Panc1 (cell line): ENCODE results near the gene SLC9B2. TPM values are rescaled to one million over a fixed set of nuclear protein-coding genes. Genes with fewer than 3 reads are reported as not detected.

Experiments
- ATAC-seq: fragments of 200-7000 bp; cut with Tn5 transposase; 2 replicates; pipeline ENCODE4 v1.9.1; 2020; ENCODE audit warnings: mild to moderate bottlenecking, moderate library complexity
- BruUV-seq: library from RNA; stranded (reverse); fragments of 400-500 nt; replicated peaks from 2 replicates; lab custom pipeline; 2021; lab: Mats Ljungman, UMichigan
- CTCF ChIA-PET: fragments of 300-600 bp; sonication (Branson Sonifier 250); formaldehyde crosslinking; loops from one replicate; lab custom pipeline; 2022; ENCODE audit warnings: antibody characterized with exemption; lab: Charles Lee
- POLR2A ChIA-PET: fragments of 300-600 bp; sonication (Branson Sonifier 250); formaldehyde crosslinking; loops from one replicate; lab custom pipeline; 2022; ENCODE audit warnings: antibody characterized with exemption; lab: Charles Lee
- DNase-seq: peaks from one replicate; pipeline ENCODE4 v3.0.0-alpha.2; 2010; ENCODE audit warnings: low read depth, low spot score
- H3K27ac ChIP-seq: 2 replicates; pipeline ENCODE4 v1.5.1; 2011; ENCODE audit warnings: mild to moderate bottlenecking, low read length, inconsistent platforms
- H3K27me3 ChIP-seq: fragments of 200-500 bp; sonication (Bioruptor generic); 2 replicates; pipeline ENCODE4 v1.6.0; 2014; ENCODE audit warnings: low read length, inconsistent platforms; ENCODE audit not compliant: control insufficient read depth, insufficient read depth
- H3K36me3 ChIP-seq: fragments of 200-500 bp; sonication (Bioruptor generic); 2 replicates; pipeline ENCODE4 v1.5.1; 2014; ENCODE audit warnings: inconsistent platforms, mild to moderate bottlenecking, low read length, moderate library complexity; ENCODE audit not compliant: control insufficient read depth, insufficient read depth
- H3K4me1 ChIP-seq: 2 replicates; pipeline ENCODE4 v1.5.1; 2011; ENCODE audit warnings: inconsistent platforms, mild to moderate bottlenecking, low read length, moderate library complexity; ENCODE audit not compliant: control insufficient read depth, insufficient read depth
- H3K4me3 ChIP-seq, 2 experiments: 2 replicates each; pipeline ENCODE4 v1.5.1; 2011 to 2012; ENCODE audit warnings: low read depth in 2 of 2, low read length in 2 of 2, mild to moderate bottlenecking in 2 of 2, inconsistent platforms in 1 of 2, moderate library complexity in 1 of 2
- H3K9me3 ChIP-seq: fragments of 200-500 bp; sonication (Bioruptor generic); 2 replicates; pipeline ENCODE4 v1.5.1; 2014; ENCODE audit warnings: low read depth, mild to moderate bottlenecking, inconsistent platforms, low read length, moderate library complexity; ENCODE audit not compliant: control insufficient read depth, insufficient read depth
- POLR2AphosphoS5 ChIP-seq: IDR thresholded peaks from 2 replicates; pipeline ENCODE4 v1.6.1; 2012; ENCODE audit warnings: mild to moderate bottlenecking, low read depth, low read length, moderate library complexity
- SIN3A ChIP-seq: IDR thresholded peaks from 2 replicates; pipeline ENCODE4 v1.6.1; 2012; ENCODE audit warnings: low read depth, mild to moderate bottlenecking, low read length, moderate library complexity, borderline replicate concordance; ENCODE audit not compliant: insufficient read depth
- TCF7L2 ChIP-seq: IDR thresholded peaks from 2 replicates; pipeline ENCODE4 v1.6.1; 2011; ENCODE audit warnings: mild to moderate bottlenecking, low read depth, low read length, inconsistent platforms
- in situ Hi-C: cut with HindIII; loops from 2 replicates; pipeline ENCODE4 v1.10.0; 2016; ENCODE audit warnings: low sequenced_read_pairs, low pct_unique_long_range_greater_than_20kb
- intact Hi-C: fragments of 100-400 bp; cut with micrococcal nuclease; formaldehyde crosslinking; loops from one replicate; pipeline ENCODE4 v1.10.0; 2022; ENCODE audit not compliant: unreplicated experiment
- total RNA-seq: library from RNA; stranded (reverse); gene quantifications from one replicate; pipeline ENCODE4 v1.2.1, GENCODE V29; 2021; ENCODE audit not compliant: unreplicated experiment
- TF ChIP-seq, protein P1 (sequence below), 2 experiments: IDR thresholded peaks; 2 replicates each; pipeline ENCODE4 v1.6.1; 2011 to 2012; ENCODE audit warnings: low read depth in 2 of 2, control low read depth in 1 of 2, low read length in 1 of 2, mild to moderate bottlenecking in 1 of 2, moderate library complexity in 1 of 2; ENCODE audit not compliant: insufficient read depth in 1 of 2
- TF ChIP-seq, protein P2 (sequence below): fragments of 450-650 bp; IDR thresholded peaks from 2 replicates; pipeline ENCODE4 v1.5.1; 2017; ENCODE audit warnings: mild to moderate bottlenecking

The SLC9B2 gene
- total RNA-seq, 1 experiment from 2014 or later, result 14.6 TPM

DNA sequence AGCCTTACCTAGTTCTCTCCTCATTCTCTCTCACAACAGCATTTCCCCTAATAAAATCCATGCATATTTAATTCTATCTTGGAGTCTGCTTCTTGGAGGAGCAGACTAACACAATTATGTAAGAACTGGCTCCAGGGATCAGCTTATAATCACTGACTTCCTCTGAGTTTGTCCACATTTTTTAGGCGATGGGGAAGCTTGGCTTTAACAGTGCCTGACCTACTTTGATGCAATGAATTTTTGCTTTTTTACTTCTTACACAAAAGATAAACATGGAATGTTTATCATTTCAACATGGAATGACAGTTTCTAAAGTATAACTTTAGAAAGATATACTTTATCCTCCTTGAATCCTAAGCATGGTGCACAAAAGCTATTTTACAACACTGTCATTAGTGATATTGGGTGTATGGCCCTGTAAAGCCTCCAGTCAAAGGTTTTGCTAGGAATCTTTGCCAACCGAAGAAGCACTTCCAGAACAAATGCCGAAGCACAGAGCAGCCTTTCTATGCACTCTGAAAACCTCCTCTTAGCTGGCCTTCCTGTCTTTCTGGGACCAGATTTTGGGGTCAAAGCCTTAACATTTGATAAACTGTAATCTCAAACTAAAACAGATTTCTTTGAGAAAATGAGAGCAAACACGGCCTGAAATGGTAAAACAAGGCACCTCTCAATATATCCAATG lies 22.3 kb upstream of the SLC9B2 start:
- H3K9me3 ChIP-seq, result no peaks in the 10 kb centered on the region
- ChIA-PET POLR2A (no interaction called here), CTCF (interaction anchor here (1.1 kb wide), 1 partner anchor 478 kb away, joined by 3 read pairs; no protein-coding TSS in a partner anchor)
- H3K27ac ChIP-seq, result peak overlapping the region; percentile 54; the same call in 1 of the 2 replicates
- no peak for TF ChIP-seq POLR2AphosphoS5
- no peak for TF ChIP-seq SIN3A
- intact Hi-C loops (loop anchor here (5.0 to 10.0 kb wide), 2 partner anchors 477 to 674 kb away; no protein-coding TSS in a partner anchor), in situ Hi-C loops (no loop called here)
- no peaks in the 10 kb centered on the region; the same call in 1 of the 2 replicates for H3K4me1 ChIP-seq
- DNase-seq (no peak), ATAC-seq (no peak)
- no peaks in the 10 kb centered on the region for H3K27me3 ChIP-seq
- H3K4me3 ChIP-seq, result peak overlapping the region in 1 of 2 experiments; percentile 35; a peak in 2 of 4 replicates
- H3K36me3 ChIP-seq, result no peaks in the 10 kb centered on the region
- BruUV-seq, result no TSS peak

DNA sequence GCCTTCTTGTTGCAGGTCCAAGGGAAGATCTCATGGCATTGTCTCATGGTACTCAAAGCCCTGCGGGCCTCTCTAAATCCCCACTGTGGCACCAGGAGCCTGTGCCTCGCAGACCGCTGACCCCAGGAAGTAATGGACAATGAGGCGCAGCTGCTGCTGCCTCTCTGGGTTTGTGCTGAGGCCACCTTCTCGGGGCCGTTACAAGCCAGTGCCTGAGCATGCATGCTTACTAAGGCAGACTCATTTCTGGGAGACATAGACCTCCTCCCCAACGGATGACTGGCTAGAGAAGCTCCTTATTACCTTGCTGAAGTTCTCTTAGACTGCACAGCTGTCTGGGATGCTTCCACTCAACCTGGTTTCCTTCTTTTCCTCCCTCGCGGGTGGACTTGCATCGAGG lies 21.8 kb upstream of the SLC9B2 start:
- intact Hi-C loops (loop anchor here (5.0 to 10.0 kb wide), 2 partner anchors 476 to 674 kb away; no protein-coding TSS in a partner anchor), in situ Hi-C loops (no loop called here)
- ATAC-seq, result no peak
- Histone ChIP-seq H3K27ac (no peak overlapping the region), H3K4me3 (no peak overlapping the region), H3K4me1 (no peaks in the 10 kb centered on the region; the same call in 1 of the 2 replicates), H3K36me3 (no peaks in the 10 kb centered on the region), H3K9me3 (no peaks in the 10 kb centered on the region), H3K27me3 (no peaks in the 10 kb centered on the region)
- ChIA-PET CTCF (no interaction called here), POLR2A (no interaction called here)
- no peak for DNase-seq
- no TSS peak for BruUV-seq
- TF ChIP-seq, protein P1, sequence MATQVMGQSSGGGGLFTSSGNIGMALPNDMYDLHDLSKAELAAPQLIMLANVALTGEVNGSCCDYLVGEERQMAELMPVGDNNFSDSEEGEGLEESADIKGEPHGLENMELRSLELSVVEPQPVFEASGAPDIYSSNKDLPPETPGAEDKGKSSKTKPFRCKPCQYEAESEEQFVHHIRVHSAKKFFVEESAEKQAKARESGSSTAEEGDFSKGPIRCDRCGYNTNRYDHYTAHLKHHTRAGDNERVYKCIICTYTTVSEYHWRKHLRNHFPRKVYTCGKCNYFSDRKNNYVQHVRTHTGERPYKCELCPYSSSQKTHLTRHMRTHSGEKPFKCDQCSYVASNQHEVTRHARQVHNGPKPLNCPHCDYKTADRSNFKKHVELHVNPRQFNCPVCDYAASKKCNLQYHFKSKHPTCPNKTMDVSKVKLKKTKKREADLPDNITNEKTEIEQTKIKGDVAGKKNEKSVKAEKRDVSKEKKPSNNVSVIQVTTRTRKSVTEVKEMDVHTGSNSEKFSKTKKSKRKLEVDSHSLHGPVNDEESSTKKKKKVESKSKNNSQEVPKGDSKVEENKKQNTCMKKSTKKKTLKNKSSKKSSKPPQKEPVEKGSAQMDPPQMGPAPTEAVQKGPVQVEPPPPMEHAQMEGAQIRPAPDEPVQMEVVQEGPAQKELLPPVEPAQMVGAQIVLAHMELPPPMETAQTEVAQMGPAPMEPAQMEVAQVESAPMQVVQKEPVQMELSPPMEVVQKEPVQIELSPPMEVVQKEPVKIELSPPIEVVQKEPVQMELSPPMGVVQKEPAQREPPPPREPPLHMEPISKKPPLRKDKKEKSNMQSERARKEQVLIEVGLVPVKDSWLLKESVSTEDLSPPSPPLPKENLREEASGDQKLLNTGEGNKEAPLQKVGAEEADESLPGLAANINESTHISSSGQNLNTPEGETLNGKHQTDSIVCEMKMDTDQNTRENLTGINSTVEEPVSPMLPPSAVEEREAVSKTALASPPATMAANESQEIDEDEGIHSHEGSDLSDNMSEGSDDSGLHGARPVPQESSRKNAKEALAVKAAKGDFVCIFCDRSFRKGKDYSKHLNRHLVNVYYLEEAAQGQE (IDR thresholded peaks at IDR 0.05; ENCODE audit: insufficient read depth in 1 of 2, low read depth in 2 of 2, low read length in 1 of 2), result no peak
- TF ChIP-seq, protein P2, sequence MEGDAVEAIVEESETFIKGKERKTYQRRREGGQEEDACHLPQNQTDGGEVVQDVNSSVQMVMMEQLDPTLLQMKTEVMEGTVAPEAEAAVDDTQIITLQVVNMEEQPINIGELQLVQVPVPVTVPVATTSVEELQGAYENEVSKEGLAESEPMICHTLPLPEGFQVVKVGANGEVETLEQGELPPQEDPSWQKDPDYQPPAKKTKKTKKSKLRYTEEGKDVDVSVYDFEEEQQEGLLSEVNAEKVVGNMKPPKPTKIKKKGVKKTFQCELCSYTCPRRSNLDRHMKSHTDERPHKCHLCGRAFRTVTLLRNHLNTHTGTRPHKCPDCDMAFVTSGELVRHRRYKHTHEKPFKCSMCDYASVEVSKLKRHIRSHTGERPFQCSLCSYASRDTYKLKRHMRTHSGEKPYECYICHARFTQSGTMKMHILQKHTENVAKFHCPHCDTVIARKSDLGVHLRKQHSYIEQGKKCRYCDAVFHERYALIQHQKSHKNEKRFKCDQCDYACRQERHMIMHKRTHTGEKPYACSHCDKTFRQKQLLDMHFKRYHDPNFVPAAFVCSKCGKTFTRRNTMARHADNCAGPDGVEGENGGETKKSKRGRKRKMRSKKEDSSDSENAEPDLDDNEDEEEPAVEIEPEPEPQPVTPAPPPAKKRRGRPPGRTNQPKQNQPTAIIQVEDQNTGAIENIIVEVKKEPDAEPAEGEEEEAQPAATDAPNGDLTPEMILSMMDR, result no peak
- TF ChIP-seq SIN3A, result no peak
- no peak for TF ChIP-seq TCF7L2
- no peak for TF ChIP-seq POLR2AphosphoS5

DNA sequence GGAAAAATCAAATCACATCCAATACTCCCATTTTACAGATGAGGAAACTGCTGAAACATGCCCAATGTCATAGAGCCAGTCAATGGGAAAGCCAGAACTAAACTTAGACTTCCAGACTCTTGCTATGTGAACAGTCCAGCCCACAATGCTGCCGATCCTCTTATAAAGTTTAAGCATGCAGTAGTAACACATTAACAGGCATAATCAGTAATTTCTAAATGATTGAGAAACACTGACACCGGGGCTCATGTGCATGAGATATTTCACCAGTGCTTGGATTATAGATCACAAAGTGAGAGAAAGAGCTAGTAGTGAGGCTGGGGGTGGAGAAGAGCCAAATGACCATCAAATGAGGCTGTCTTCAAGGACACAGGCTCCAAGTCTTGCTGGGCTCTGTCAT lies 20.6 kb upstream of the SLC9B2 start:
- no peaks in the 10 kb centered on the region; the same call in 1 of the 2 replicates for H3K4me1 ChIP-seq
- intact Hi-C loops (loop anchor here (5.0 to 10.0 kb wide), 2 partner anchors 475 to 672 kb away; no protein-coding TSS in a partner anchor), in situ Hi-C loops (no loop called here)
- DNase-seq (no peak), ATAC-seq (no peak)
- no peaks in the 10 kb centered on the region for H3K36me3 ChIP-seq
- no peak overlapping the region for H3K4me3 ChIP-seq
- no peaks in the 10 kb centered on the region for H3K27me3 ChIP-seq
- TF ChIP-seq, protein P2, result no peak
- TF ChIP-seq SIN3A (no peak), TCF7L2 (no peak), POLR2AphosphoS5 (no peak)
- TF ChIP-seq, protein P1 (IDR thresholded peaks at IDR 0.05; ENCODE audit: insufficient read depth in 1 of 2, low read depth in 2 of 2, low read length in 1 of 2), result no peak
- H3K27ac ChIP-seq, result no peak overlapping the region
- H3K9me3 ChIP-seq, result no peaks in the 10 kb centered on the region
- BruUV-seq, result no TSS peak
- CTCF ChIA-PET, result no interaction called here
- POLR2A ChIA-PET, result no interaction called here
